NB4 (cell line): ENCODE data around the gene TEKTIP1.
"Not testable (repeated sequence)": the region's sequence is repeated elsewhere in the genome, so short reads cannot be mapped to it uniquely, and the experiment has no call there.

ENCODE experiments used
- DNase-seq: peaks from one replicate; pipeline ENCODE4 v3.0.0; 2010; ENCODE audit warnings: low read depth
- H3K4me3 ChIP-seq: one replicate; pipeline ENCODE4 v1.5.1; 2011; ENCODE audit warnings: mild to moderate bottlenecking, low read depth, low read length, moderate library complexity
- CTCF ChIP-seq: IDR thresholded peaks from one replicate; pipeline ENCODE4 v1.5.1; 2012; ENCODE audit warnings: low read depth, low read length
- MAX ChIP-seq: IDR thresholded peaks from 2 replicates; pipeline ENCODE4 v1.6.1; 2011; ENCODE audit warnings: low read depth, low read length
- MYC ChIP-seq: IDR thresholded peaks from 2 replicates; pipeline ENCODE4 v1.6.1; 2011; ENCODE audit warnings: low read depth, low read length
- POLR2A ChIP-seq: IDR thresholded peaks from 2 replicates; pipeline ENCODE4 v1.6.1; 2011; ENCODE audit warnings: mild to moderate bottlenecking; ENCODE audit not compliant: insufficient read length; ENCODE audit errors: extremely low read depth

The TEKTIP1 gene

GRCh38 chr19:3575949-3576673, 37.1 kb downstream of the TEKTIP1 start:
- no peak overlapping the region for H3K4me3 ChIP-seq
- no peak for DNase-seq
- TF ChIP-seq CTCF, result no peak

GRCh38 chr19:3576696-3577443, 37.9 kb downstream of the TEKTIP1 start:
- TF ChIP-seq MAX (no peak), POLR2A (no peak), MYC (no peak), CTCF (no peak)
- H3K4me3 ChIP-seq, result no peak overlapping the region
- DNase-seq, result no peak

- no peak overlapping the region for H3K4me3 ChIP-seq
These were observed 38.9 kb downstream of the TEKTIP1 start for GRCh38 chr19:3577723-3578344.

GRCh38 chr19:3578390-3578789, 39.4 kb downstream of the TEKTIP1 start:
- no peak for DNase-seq
- no peak overlapping the region for H3K4me3 ChIP-seq
- no peak for TF ChIP-seq MYC
- no peak for TF ChIP-seq POLR2A
- no peak for TF ChIP-seq MAX
- TF ChIP-seq CTCF, result no peak

More at GRCh38 chr19:3577723-3578344, 38.9 kb downstream of the TEKTIP1 start:
- TF ChIP-seq MAX (no peak), CTCF (no peak), MYC (no peak), POLR2A (no peak)
- DNase-seq, result no peak

- TF ChIP-seq CTCF (no peak), MAX (no peak), MYC (no peak), POLR2A (no peak)
- H3K4me3 ChIP-seq, result no peak overlapping the region
- DNase-seq, result no peak
These were observed 41.4 kb downstream of the TEKTIP1 start for GRCh38 chr19:3580156-3580934.

- DNase-seq, H3K4me3 ChIP-seq: not testable (repeated sequence)
These were observed 42.8 kb downstream of the TEKTIP1 start for GRCh38 chr19:3581792-3582191.

- not testable (repeated sequence) for DNase-seq, H3K4me3 ChIP-seq
These were observed 45.2 kb downstream of the TEKTIP1 start for GRCh38 chr19:3584036-3584802.
